HEK293 (cell line): ENCODE data around the gene SBSN.

ENCODE experiments used
- EGR2 ChIP-seq: fragments of 450-650 bp; formaldehyde crosslinking; IDR thresholded peaks from 2 replicates; pipeline ENCODE4 v1.5.1; 2016; ENCODE audit warnings: low read depth, missing biosample characterization, missing genetic modification characterization
- GFI1B ChIP-seq: fragments of 450-650 bp; formaldehyde crosslinking; IDR thresholded peaks from 2 replicates; pipeline ENCODE4 v1.5.1; 2016; ENCODE audit warnings: missing biosample characterization, missing genetic modification characterization
- GLIS1 ChIP-seq: fragments of 450-650 bp; formaldehyde crosslinking; IDR thresholded peaks from 2 replicates; pipeline ENCODE4 v1.5.1; 2016; ENCODE audit warnings: missing biosample characterization, missing genetic modification characterization
- KLF10 ChIP-seq: fragments of 450-650 bp; IDR thresholded peaks from 2 replicates; pipeline ENCODE4 v1.5.1; 2018; ENCODE audit warnings: missing biosample characterization, mild to moderate bottlenecking, missing genetic modification characterization
- MEIS1 ChIP-seq: sonication (generic); formaldehyde crosslinking; IDR thresholded peaks from 2 replicates; pipeline ENCODE4 v1.8.1; 2022; ENCODE audit warnings: missing genetic modification reagents, mild to moderate bottlenecking, borderline replicate concordance
- MZF1 ChIP-seq: fragments of 450-650 bp; formaldehyde crosslinking; IDR thresholded peaks from 2 replicates; pipeline ENCODE4 v1.5.1; 2017; ENCODE audit warnings: missing biosample characterization, missing genetic modification characterization, borderline replicate concordance
- REPIN1 ChIP-seq: fragments of 450-650 bp; formaldehyde crosslinking; IDR thresholded peaks from 2 replicates; pipeline ENCODE4 v1.5.1; 2017; ENCODE audit warnings: missing biosample characterization, missing genetic modification characterization, low read depth
- TCF7L2 ChIP-seq: IDR thresholded peaks from 2 replicates; pipeline ENCODE4 v1.6.1; 2011; ENCODE audit warnings: low read depth, mild to moderate bottlenecking, inconsistent platforms, low read length, moderate library complexity, borderline replicate concordance
- YY2 ChIP-seq: fragments of 450-650 bp; formaldehyde crosslinking; IDR thresholded peaks from 2 replicates; pipeline ENCODE4 v1.5.1; 2016; ENCODE audit warnings: missing biosample characterization, missing genetic modification characterization
- ZBTB20 ChIP-seq: fragments of 450-650 bp; formaldehyde crosslinking; IDR thresholded peaks from 2 replicates; pipeline ENCODE4 v1.5.1; 2016; ENCODE audit warnings: missing biosample characterization, missing genetic modification characterization
- ZFP3 ChIP-seq: fragments of 450-650 bp; formaldehyde crosslinking; IDR thresholded peaks from 2 replicates; pipeline ENCODE4 v1.5.1; 2016; ENCODE audit warnings: low read depth, missing biosample characterization, missing genetic modification characterization
- ZNF132 ChIP-seq: fragments of 450-650 bp; formaldehyde crosslinking; IDR thresholded peaks from 2 replicates; pipeline ENCODE4 v1.5.1; 2017; ENCODE audit warnings: missing biosample characterization, missing genetic modification characterization, borderline replicate concordance
- ZNF133 ChIP-seq: fragments of 450-650 bp; formaldehyde crosslinking; IDR thresholded peaks from 2 replicates; pipeline ENCODE4 v1.5.1; 2016; ENCODE audit warnings: missing biosample characterization, missing genetic modification characterization
- ZNF174 ChIP-seq: fragments of 450-650 bp; formaldehyde crosslinking; IDR thresholded peaks from 2 replicates; pipeline ENCODE4 v1.5.0; 2017; ENCODE audit warnings: missing biosample characterization, mild to moderate bottlenecking, missing genetic modification characterization
- ZNF266 ChIP-seq: fragments of 450-650 bp; formaldehyde crosslinking; IDR thresholded peaks from 2 replicates; pipeline ENCODE4 v1.5.1; 2016; ENCODE audit warnings: missing biosample characterization, missing genetic modification characterization, low read depth
- ZNF341 ChIP-seq: fragments of 450-650 bp; formaldehyde crosslinking; IDR thresholded peaks from 2 replicates; pipeline ENCODE4; 2016; ENCODE audit warnings: low read depth, missing biosample characterization, missing genetic modification characterization
- ZNF354C ChIP-seq: fragments of 450-650 bp; formaldehyde crosslinking; IDR thresholded peaks from 2 replicates; pipeline ENCODE4 v1.5.1; 2016; ENCODE audit warnings: missing biosample characterization, missing genetic modification characterization, low read depth, borderline replicate concordance
- ZNF416 ChIP-seq: fragments of 450-650 bp; formaldehyde crosslinking; IDR thresholded peaks from 2 replicates; pipeline ENCODE4 v1.5.1; 2016; ENCODE audit warnings: missing biosample characterization, missing genetic modification characterization
- ZNF529 ChIP-seq: fragments of 450-650 bp; formaldehyde crosslinking; IDR thresholded peaks from 2 replicates; pipeline ENCODE4 v1.5.1; 2017; ENCODE audit warnings: missing genetic modification characterization, missing biosample characterization; ENCODE audit not compliant: insufficient replicate concordance
- ZNF561 ChIP-seq: fragments of 450-650 bp; IDR thresholded peaks from 2 replicates; pipeline ENCODE4 v1.5.1; 2018; ENCODE audit warnings: missing biosample characterization, missing genetic modification characterization, borderline replicate concordance
- ZNF585B ChIP-seq: fragments of 450-650 bp; formaldehyde crosslinking; IDR thresholded peaks from 2 replicates; pipeline ENCODE4 v1.5.1; 2016; ENCODE audit warnings: missing biosample characterization, missing genetic modification characterization
- ZNF626 ChIP-seq: fragments of 450-650 bp; sonication (Bioruptor Pico); formaldehyde crosslinking; IDR thresholded peaks from 2 replicates; pipeline ENCODE4 v1.5.1; 2018; ENCODE audit warnings: missing biosample characterization, missing genetic modification characterization, inconsistent platforms
- ZNF629 ChIP-seq: fragments of 450-650 bp; formaldehyde crosslinking; IDR thresholded peaks from 2 replicates; pipeline ENCODE4 v1.5.1; 2017; ENCODE audit warnings: missing biosample characterization, missing genetic modification characterization
- ZNF654 ChIP-seq: fragments of 450-650 bp; formaldehyde crosslinking; IDR thresholded peaks from 2 replicates; pipeline ENCODE4 v1.5.1; 2016; ENCODE audit warnings: low read depth, missing biosample characterization, missing genetic modification characterization
- ZNF658 ChIP-seq: fragments of 450-650 bp; formaldehyde crosslinking; IDR thresholded peaks from 2 replicates; pipeline ENCODE4; 2016; ENCODE audit warnings: missing biosample characterization, missing genetic modification characterization
- ZNF677 ChIP-seq: fragments of 450-650 bp; IDR thresholded peaks from 2 replicates; pipeline ENCODE4 v1.5.0; 2018; ENCODE audit warnings: missing biosample characterization, mild to moderate bottlenecking, missing genetic modification characterization, moderate library complexity
- ZNF701 ChIP-seq: fragments of 450-650 bp; formaldehyde crosslinking; IDR thresholded peaks from 2 replicates; pipeline ENCODE4 v1.5.1; 2016; ENCODE audit warnings: missing biosample characterization, missing genetic modification characterization
- ZNF830 ChIP-seq: fragments of 450-650 bp; IDR thresholded peaks from 2 replicates; pipeline ENCODE4 v1.5.0; 2018; ENCODE audit warnings: missing biosample characterization, missing genetic modification characterization, low read depth, mild to moderate bottlenecking, moderate library complexity
- ZNF843 ChIP-seq: fragments of 450-650 bp; formaldehyde crosslinking; IDR thresholded peaks from 2 replicates; pipeline ENCODE4 v1.5.1; 2016; ENCODE audit warnings: missing biosample characterization, missing genetic modification characterization
- ZSCAN16 ChIP-seq: fragments of 450-650 bp; formaldehyde crosslinking; IDR thresholded peaks from 2 replicates; pipeline ENCODE4 v1.5.1; 2016; ENCODE audit warnings: missing biosample characterization, missing genetic modification characterization
- ZSCAN23 ChIP-seq: fragments of 450-650 bp; formaldehyde crosslinking; IDR thresholded peaks from 2 replicates; pipeline ENCODE4 v1.5.1; 2016; ENCODE audit warnings: missing biosample characterization, missing genetic modification characterization
- TF ChIP-seq, protein P1 (sequence below): fragments of 450-650 bp; formaldehyde crosslinking; IDR thresholded peaks from 2 replicates; pipeline ENCODE4 v1.5.1; 2017; ENCODE audit warnings: missing biosample characterization, missing genetic modification characterization
- TF ChIP-seq, protein P2 (sequence below): fragments of 450-650 bp; formaldehyde crosslinking; IDR thresholded peaks from 2 replicates; pipeline ENCODE4 v1.5.1; 2016; ENCODE audit warnings: missing biosample characterization, missing genetic modification characterization
- TF ChIP-seq, protein P3 (sequence below): fragments of 450-650 bp; IDR thresholded peaks from 2 replicates; pipeline ENCODE4 v1.5.1; 2018; ENCODE audit warnings: missing biosample characterization, missing genetic modification characterization
- TF ChIP-seq, protein P4 (sequence below): fragments of 450-650 bp; formaldehyde crosslinking; IDR thresholded peaks from 2 replicates; pipeline ENCODE4 v1.5.1; 2016; ENCODE audit warnings: missing biosample characterization, missing genetic modification characterization
- TF ChIP-seq, protein P5 (sequence below): fragments of 450-650 bp; formaldehyde crosslinking; IDR thresholded peaks from 2 replicates; pipeline ENCODE4 v1.5.1; 2016; ENCODE audit warnings: missing biosample characterization, missing genetic modification characterization

SBSN gene

DNA sequence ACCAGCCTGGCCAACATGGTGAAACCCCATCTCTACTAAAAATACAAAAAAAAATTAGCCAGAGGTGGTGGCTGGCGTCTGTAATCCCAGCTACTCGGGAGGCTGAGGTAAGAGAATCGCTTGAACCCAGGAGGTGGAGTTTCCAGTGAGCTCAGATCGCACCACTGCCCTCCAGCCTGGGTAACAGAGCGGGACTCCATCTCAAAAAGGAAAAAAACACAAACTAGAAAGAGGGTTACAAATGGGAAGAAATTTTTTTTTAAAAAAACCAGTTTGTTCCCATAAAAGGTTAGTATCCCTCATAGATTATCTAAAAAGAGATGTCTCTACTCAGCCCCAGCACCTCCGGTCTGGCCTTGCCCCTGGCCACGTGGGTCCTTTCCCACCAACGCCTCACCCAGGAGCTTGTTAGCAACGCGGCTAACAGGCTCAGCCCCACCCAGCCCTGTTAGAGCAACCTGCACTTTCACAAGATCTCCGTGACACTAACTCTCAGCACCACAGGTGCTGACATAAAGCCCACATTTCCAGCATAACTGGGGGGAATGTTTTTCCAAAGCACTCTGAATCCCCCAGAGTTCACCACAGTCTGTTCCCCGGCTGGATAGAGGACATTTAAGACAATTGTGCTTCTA, 19.0 kb downstream of the SBSN start (continued):
- TF ChIP-seq ZNF132 (tag by site-specific recombination) (no peak), MZF1 (tag by site-specific recombination) (no peak; the same call in 1 of the 2 replicates), ZSCAN16 (peak; percentile 58; the same call in 1 of the 2 replicates), ZFP3 (tag by site-specific recombination) (no peak), MEIS1 (CRISPR knock-in tag) (no peak), ZNF677 (tag by site-specific recombination) (no peak), ZNF585B (no peak), ZNF354C (tag by site-specific recombination) (no peak), ZNF654 (tag by site-specific recombination) (no peak), ZNF561 (peak; percentile 55; the same call in 1 of the 2 replicates), ZNF133 (tag by site-specific recombination) (no peak), ZNF416 (tag by site-specific recombination) (no peak), ZNF529 (tag by site-specific recombination) (no peak), GLIS1 (peak; percentile 37), ZNF843 (no peak), KLF10 (tag by site-specific recombination) (peak; percentile 21; the same call in 1 of the 2 replicates), ZBTB20 (tag by site-specific recombination) (no peak), YY2 (tag by site-specific recombination) (no peak), ZNF629 (no peak), REPIN1 (tag by site-specific recombination) (0 out of 2 replicates have a peak, but pooled peaks have one; percentile 11), ZNF266 (tag by site-specific recombination) (no peak), ZSCAN23 (no peak), ZNF830 (tag by site-specific recombination) (no peak), TCF7L2 (no peak), ZNF174 (tag by site-specific recombination) (no peak), EGR2 (tag by site-specific recombination) (0 out of 2 replicates have a peak, but pooled peaks have one; percentile 14), ZNF701 (tag by site-specific recombination) (no peak), GFI1B (tag by site-specific recombination) (no peak), ZNF626 (no peak), ZNF341 (tag by site-specific recombination) (no peak), ZNF658 (tag by site-specific recombination) (no peak)
- TF ChIP-seq, protein P1, sequence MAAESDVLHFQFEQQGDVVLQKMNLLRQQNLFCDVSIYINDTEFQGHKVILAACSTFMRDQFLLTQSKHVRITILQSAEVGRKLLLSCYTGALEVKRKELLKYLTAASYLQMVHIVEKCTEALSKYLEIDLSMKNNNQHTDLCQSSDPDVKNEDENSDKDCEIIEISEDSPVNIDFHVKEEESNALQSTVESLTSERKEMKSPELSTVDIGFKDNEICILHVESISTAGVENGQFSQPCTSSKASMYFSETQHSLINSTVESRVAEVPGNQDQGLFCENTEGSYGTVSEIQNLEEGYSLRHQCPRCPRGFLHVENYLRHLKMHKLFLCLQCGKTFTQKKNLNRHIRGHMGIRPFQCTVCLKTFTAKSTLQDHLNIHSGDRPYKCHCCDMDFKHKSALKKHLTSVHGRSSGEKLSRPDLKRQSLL (tag by site-specific recombination): no peak
- TF ChIP-seq, protein P2, sequence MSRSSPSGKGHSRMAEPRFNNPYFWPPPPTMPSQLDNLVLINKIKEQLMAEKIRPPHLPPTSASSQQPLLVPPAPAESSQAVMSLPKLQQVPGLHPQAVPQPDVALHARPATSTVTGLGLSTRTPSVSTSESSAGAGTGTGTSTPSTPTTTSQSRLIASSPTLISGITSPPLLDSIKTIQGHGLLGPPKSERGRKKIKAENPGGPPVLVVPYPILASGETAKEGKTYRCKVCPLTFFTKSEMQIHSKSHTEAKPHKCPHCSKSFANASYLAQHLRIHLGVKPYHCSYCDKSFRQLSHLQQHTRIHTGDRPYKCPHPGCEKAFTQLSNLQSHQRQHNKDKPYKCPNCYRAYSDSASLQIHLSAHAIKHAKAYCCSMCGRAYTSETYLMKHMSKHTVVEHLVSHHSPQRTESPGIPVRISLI (tag by site-specific recombination): no peak; the same call in 1 of the 2 replicates
- TF ChIP-seq, protein P3, sequence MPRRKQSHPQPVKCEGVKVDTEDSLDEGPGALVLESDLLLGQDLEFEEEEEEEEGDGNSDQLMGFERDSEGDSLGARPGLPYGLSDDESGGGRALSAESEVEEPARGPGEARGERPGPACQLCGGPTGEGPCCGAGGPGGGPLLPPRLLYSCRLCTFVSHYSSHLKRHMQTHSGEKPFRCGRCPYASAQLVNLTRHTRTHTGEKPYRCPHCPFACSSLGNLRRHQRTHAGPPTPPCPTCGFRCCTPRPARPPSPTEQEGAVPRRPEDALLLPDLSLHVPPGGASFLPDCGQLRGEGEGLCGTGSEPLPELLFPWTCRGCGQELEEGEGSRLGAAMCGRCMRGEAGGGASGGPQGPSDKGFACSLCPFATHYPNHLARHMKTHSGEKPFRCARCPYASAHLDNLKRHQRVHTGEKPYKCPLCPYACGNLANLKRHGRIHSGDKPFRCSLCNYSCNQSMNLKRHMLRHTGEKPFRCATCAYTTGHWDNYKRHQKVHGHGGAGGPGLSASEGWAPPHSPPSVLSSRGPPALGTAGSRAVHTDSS: no peak
- TF ChIP-seq, protein P4, sequence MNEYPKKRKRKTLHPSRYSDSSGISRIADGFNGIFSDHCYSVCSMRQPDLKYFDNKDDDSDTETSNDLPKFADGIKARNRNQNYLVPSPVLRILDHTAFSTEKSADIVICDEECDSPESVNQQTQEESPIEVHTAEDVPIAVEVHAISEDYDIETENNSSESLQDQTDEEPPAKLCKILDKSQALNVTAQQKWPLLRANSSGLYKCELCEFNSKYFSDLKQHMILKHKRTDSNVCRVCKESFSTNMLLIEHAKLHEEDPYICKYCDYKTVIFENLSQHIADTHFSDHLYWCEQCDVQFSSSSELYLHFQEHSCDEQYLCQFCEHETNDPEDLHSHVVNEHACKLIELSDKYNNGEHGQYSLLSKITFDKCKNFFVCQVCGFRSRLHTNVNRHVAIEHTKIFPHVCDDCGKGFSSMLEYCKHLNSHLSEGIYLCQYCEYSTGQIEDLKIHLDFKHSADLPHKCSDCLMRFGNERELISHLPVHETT (tag by site-specific recombination): no peak
- TF ChIP-seq, protein P5, sequence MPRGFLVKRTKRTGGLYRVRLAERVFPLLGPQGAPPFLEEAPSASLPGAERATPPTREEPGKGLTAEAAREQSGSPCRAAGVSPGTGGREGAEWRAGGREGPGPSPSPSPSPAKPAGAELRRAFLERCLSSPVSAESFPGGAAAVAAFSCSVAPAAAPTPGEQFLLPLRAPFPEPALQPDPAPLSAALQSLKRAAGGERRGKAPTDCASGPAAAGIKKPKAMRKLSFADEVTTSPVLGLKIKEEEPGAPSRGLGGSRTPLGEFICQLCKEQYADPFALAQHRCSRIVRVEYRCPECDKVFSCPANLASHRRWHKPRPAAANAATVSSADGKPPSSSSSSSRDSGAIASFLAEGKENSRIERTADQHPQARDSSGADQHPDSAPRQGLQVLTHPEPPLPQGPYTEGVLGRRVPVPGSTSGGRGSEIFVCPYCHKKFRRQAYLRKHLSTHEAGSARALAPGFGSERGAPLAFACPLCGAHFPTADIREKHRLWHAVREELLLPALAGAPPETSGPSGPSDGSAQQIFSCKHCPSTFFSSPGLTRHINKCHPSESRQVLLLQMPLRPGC (tag by site-specific recombination): no peak
